Neural cell (in vitro differentiated cells): ENCODE results near the gene MEPCE. TPM values are rescaled to one million over a fixed set of nuclear protein-coding genes. Genes with fewer than 3 reads are reported as not detected.

Source experiments
- H2AFZ ChIP-seq: fragments of 200-600, 300-800 bp; sonication (generic), shearing (Covaris generic); 2 replicates; pipeline ENCODE4 v1.6.0; 2014; ENCODE audit warnings: low read depth, mild to moderate bottlenecking, antibody characterized with exemption, low read length, moderate library complexity
- H3F3A ChIP-seq: fragments of 200-600 bp; shearing (Covaris generic); 2 replicates; pipeline ENCODE4 v1.6.1; 2016; ENCODE audit warnings: mild to moderate bottlenecking, moderate library complexity, mixed read lengths, antibody characterized with exemption, low read length; ENCODE audit not compliant: insufficient read depth, poor library complexity, severe bottlenecking
- H3K27ac ChIP-seq: fragments of 200-600, 300-800 bp; sonication (generic), shearing (Covaris generic); 2 replicates; pipeline ENCODE4 v1.5.1; 2014; ENCODE audit warnings: mild to moderate bottlenecking, low read length, moderate library complexity
- H3K27me3 ChIP-seq: fragments of 300-800, 200-600 bp; sonication (generic), shearing (Covaris generic); 2 replicates; pipeline ENCODE4 v1.6.0; 2014; ENCODE audit warnings: mild to moderate bottlenecking, low read depth, low read length, moderate library complexity; ENCODE audit not compliant: insufficient read depth
- H3K36me3 ChIP-seq: fragments of 300-800, 200-600 bp; sonication (generic), shearing (Covaris generic); 2 replicates; pipeline ENCODE4 v1.5.1; 2014; ENCODE audit warnings: mild to moderate bottlenecking, antibody characterized with exemption, low read length, moderate library complexity; ENCODE audit not compliant: insufficient read depth
- H3K4me2 ChIP-seq: fragments of 300-800, 200-600 bp; sonication (generic), shearing (Covaris generic); 2 replicates; pipeline ENCODE4 v1.6.0; 2014; ENCODE audit warnings: mild to moderate bottlenecking, low read length
- H3K4me3 ChIP-seq: fragments of 300-800, 200-600 bp; sonication (generic), shearing (Covaris generic); 2 replicates; pipeline ENCODE4 v1.5.1; 2014; ENCODE audit warnings: mild to moderate bottlenecking, low read length, moderate library complexity
- H3K79me2 ChIP-seq: fragments of 200-600 bp; shearing (Covaris generic); replicated peaks from 2 replicates; pipeline ENCODE4 v1.6.0; 2014; ENCODE audit warnings: mild to moderate bottlenecking, low read length, moderate library complexity; ENCODE audit not compliant: insufficient read depth
- H3K9ac ChIP-seq: fragments of 300-800, 200-600 bp; sonication (generic), shearing (Covaris generic); 2 replicates; pipeline ENCODE4 v1.6.1; 2016; ENCODE audit warnings: mild to moderate bottlenecking, low read length, mixed read lengths
- H3K9me2 ChIP-seq: fragments of 200-600 bp; shearing (Covaris generic); 2 replicates; pipeline ENCODE4 v1.6.1; 2016; ENCODE audit warnings: mild to moderate bottlenecking, low read length, mixed read lengths; ENCODE audit not compliant: insufficient read depth
- H3K9me3 ChIP-seq: fragments of 200-600, 300-800 bp; sonication (generic), shearing (Covaris generic); 2 replicates; pipeline ENCODE4 v1.6.1; 2016; ENCODE audit warnings: mild to moderate bottlenecking, mixed run types, low read length, moderate library complexity, mixed read lengths
- H4K20me1 ChIP-seq: fragments of 200-600 bp; shearing (Covaris generic); 2 replicates; pipeline ENCODE4 v1.6.1; 2016; ENCODE audit warnings: mild to moderate bottlenecking, mixed run types; ENCODE audit not compliant: insufficient read depth
- CTCF ChIP-seq: fragments of 450-650 bp; IDR thresholded peaks from 2 replicates; pipeline ENCODE4 v1.5.1; 2014; ENCODE audit warnings: antibody characterized with exemption, mild to moderate bottlenecking, moderate library complexity; ENCODE audit not compliant: poor library complexity, severe bottlenecking
- EP300 ChIP-seq: fragments of 450-650 bp; conservative IDR thresholded peaks from 2 replicates; pipeline ENCODE4 v1.6.1; 2014; ENCODE audit warnings: antibody characterized with exemption, mild to moderate bottlenecking, moderate library complexity; ENCODE audit not compliant: poor library complexity, severe bottlenecking
- EZH2 ChIP-seq: fragments of 200-600, 300-800 bp; shearing (Covaris generic), sonication (generic); IDR thresholded peaks from 2 replicates; pipeline ENCODE4 v1.6.1; 2014; ENCODE audit warnings: antibody characterized with exemption, low read length, borderline replicate concordance, mild to moderate bottlenecking; ENCODE audit not compliant: insufficient read depth, poor library complexity, severe bottlenecking
- MXI1 ChIP-seq: fragments of 450-650 bp; conservative IDR thresholded peaks from 2 replicates; pipeline ENCODE4 v1.6.1; 2014; ENCODE audit warnings: antibody characterized with exemption, mild to moderate bottlenecking; ENCODE audit not compliant: poor library complexity, severe bottlenecking
- POLR2AphosphoS5 ChIP-seq: IDR thresholded peaks from 2 replicates; pipeline ENCODE4 v1.6.1; 2012
- RAD21 ChIP-seq: fragments of 450-650 bp; conservative IDR thresholded peaks from 2 replicates; pipeline ENCODE4 v1.6.1; 2014; ENCODE audit warnings: antibody characterized with exemption, mild to moderate bottlenecking, moderate library complexity
- REST ChIP-seq: IDR thresholded peaks from 2 replicates; pipeline ENCODE4 v1.6.1; 2012; ENCODE audit warnings: borderline replicate concordance
- SMC3 ChIP-seq: fragments of 450-650 bp; conservative IDR thresholded peaks from 2 replicates; pipeline ENCODE4 v1.6.1; 2014; ENCODE audit warnings: antibody characterized with exemption, mild to moderate bottlenecking, moderate library complexity; ENCODE audit not compliant: poor library complexity
- TAF1 ChIP-seq: IDR thresholded peaks from 2 replicates; pipeline ENCODE4 v1.6.1; 2012; ENCODE audit warnings: low read depth
- polyA plus RNA-seq: library from polyadenylated mRNA; depleted of rRNA; stranded (reverse); fragments of >200 nt; gene quantifications from 2 replicates; pipeline ENCODE4 v1.2.3, GENCODE V29; 2014

Gene MEPCE
- polyA plus RNA-seq, 1 donor from 2014 or later, result 15.0 TPM

- Histone ChIP-seq H3K36me3 (no peaks in the 10 kb centered on the region), H4K20me1 (no peaks in the 10 kb centered on the region), H3K27ac (no peak overlapping the region), H3K4me2 (no peak overlapping the region), H3F3A (no peaks in the 10 kb centered on the region), H2AFZ (no peak overlapping the region), H3K9ac (no peak overlapping the region), H3K27me3 (no peaks in the 10 kb centered on the region), H3K4me3 (no peak overlapping the region), H3K9me2 (no peaks in the 10 kb centered on the region), H3K79me2 (no peaks in the 10 kb centered on the region), H3K9me3 (no peaks in the 10 kb centered on the region)
- TF ChIP-seq MXI1 (no peak), CTCF (no peak), REST (no peak), SMC3 (no peak), TAF1 (no peak), EP300 (no peak)
Measured at GRCh38 chr7:100443096-100443840, 13.6 kb downstream of the MEPCE start.

GRCh38 chr7:100444311-100445278 lies 15.0 kb downstream of the MEPCE start:
- no peak overlapping the region for H3K9ac ChIP-seq
- no peaks in the 10 kb centered on the region for H3K9me3 ChIP-seq
- H3F3A ChIP-seq, result no peaks in the 10 kb centered on the region
- no peak for TF ChIP-seq RAD21
- no peak for TF ChIP-seq MXI1
- TF ChIP-seq EZH2, result no peak
- no peak for TF ChIP-seq POLR2AphosphoS5
- no peak for TF ChIP-seq SMC3
- TF ChIP-seq TAF1, result no peak
- TF ChIP-seq CTCF, result no peak
- TF ChIP-seq EP300, result no peak
- no peak for TF ChIP-seq REST
- H3K9me2 ChIP-seq, result no peaks in the 10 kb centered on the region
- H3K4me3 ChIP-seq, result no peak overlapping the region
- H3K27me3 ChIP-seq, result no peaks in the 10 kb centered on the region
- no peaks in the 10 kb centered on the region for H3K36me3 ChIP-seq
- H3K4me2 ChIP-seq, result no peak overlapping the region
- H4K20me1 ChIP-seq, result no peaks in the 10 kb centered on the region
- H2AFZ ChIP-seq, result no peak overlapping the region
- H3K27ac ChIP-seq, result no peak overlapping the region
- H3K79me2 ChIP-seq, result no peaks in the 10 kb centered on the region
